Activated CD8-positive, alpha-beta T cell treated with anti-CD3 and anti-CD28 coated beads for 36 hours (primary cell): Measurements from ENCODE around the gene TAS2R14. TPM values are rescaled to one million over a fixed set of nuclear protein-coding genes. Genes with fewer than 3 reads are reported as not detected.

Source experiments
- ATAC-seq: fragments of 200-7000 bp; cut with Tn5 transposase; one replicate; pipeline ENCODE4 v1.10.0; 2021; ENCODE audit warnings: mild to moderate bottlenecking, moderate library complexity
- CTCF ChIA-PET: fragments of 350-600 bp; sonication (Branson Sonifier 250); formaldehyde crosslinking; loops from one replicate; lab custom pipeline; 2021; ENCODE audit warnings: antibody characterized with exemption; lab: Charles Lee
- POLR2A ChIA-PET: fragments of 350-600 bp; sonication (Branson Sonifier 250); formaldehyde crosslinking; loops from one replicate; lab custom pipeline; 2021; ENCODE audit warnings: antibody characterized with exemption; lab: Charles Lee
- DNase-seq: peaks from one replicate; pipeline ENCODE4 v3.0.0-alpha.2; 2020
- H3K27ac Mint-ChIP-seq: one replicate; pipeline ENCODE4 v1.8.0; 2021; ENCODE audit warnings: mild to moderate bottlenecking, mixed read lengths
- H3K27me3 Mint-ChIP-seq: one replicate; pipeline ENCODE4 v1.8.0; 2021; ENCODE audit warnings: mixed read lengths
- H3K36me3 Mint-ChIP-seq: one replicate; pipeline ENCODE4 v1.8.0; 2021; ENCODE audit warnings: low read depth, mixed read lengths
- H3K4me1 Mint-ChIP-seq: one replicate; pipeline ENCODE4 v1.8.0; 2021; ENCODE audit warnings: low read depth, mixed read lengths
- H3K4me3 Mint-ChIP-seq: one replicate; pipeline ENCODE4 v1.8.0; 2021; ENCODE audit warnings: mild to moderate bottlenecking, moderate library complexity, mixed read lengths
- H3K9me3 Mint-ChIP-seq: one replicate; pipeline ENCODE4 v1.8.0; 2021; ENCODE audit warnings: mixed read lengths
- CTCF ChIP-seq: fragments of 200-600 bp; IDR thresholded peaks from one replicate; pipeline ENCODE4 v1.8.0; 2022; ENCODE audit warnings: antibody characterized with exemption, mild to moderate bottlenecking
- intact Hi-C: fragments of 100-400 bp; cut with micrococcal nuclease; formaldehyde crosslinking; loops from one replicate; pipeline ENCODE4 v1.10.0; 2022
- total RNA-seq, 2 experiments: library from RNA; stranded (reverse); gene quantifications; one replicate each; pipeline ENCODE4 v1.2.3, GENCODE V29; 2021

Gene TAS2R14
- total RNA-seq, 2 experiments from 2014 or later, result 0.97 to 1.0 TPM

DNA sequence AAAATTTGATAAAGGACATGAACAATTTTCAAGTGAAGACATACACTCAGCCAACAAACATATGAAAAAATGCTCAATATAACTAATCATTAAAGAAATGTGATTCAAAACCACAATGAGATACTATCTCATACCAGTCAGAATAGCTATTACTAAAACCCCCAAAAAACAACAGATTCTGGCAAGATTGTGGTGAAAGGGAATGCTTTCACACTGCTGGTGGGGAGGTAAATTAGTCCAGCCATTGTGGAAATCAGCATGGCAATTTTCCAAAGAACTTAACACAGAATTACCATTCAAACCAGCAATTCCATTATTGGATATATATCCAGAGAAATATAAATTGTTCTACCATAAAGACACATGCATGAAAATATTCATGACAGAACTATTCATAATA lies 18.7 kb upstream of the TAS2R14 start:
- no peak for TF ChIP-seq CTCF
- Mint-ChIP-seq H3K36me3 (peaks cover 30% of the 10 kb centered on the region), H3K4me1 (peaks cover 38% of the 10 kb centered on the region), H3K27me3 (no peaks in the 10 kb centered on the region), H3K27ac (no peak overlapping the region), H3K4me3 (no peak overlapping the region), H3K9me3 (peaks cover 9% of the 10 kb centered on the region)
- intact Hi-C loops, result no loop called here
- no peak for DNase-seq
- POLR2A ChIA-PET, result no interaction called here
- CTCF ChIA-PET, result no interaction called here
- no peak for ATAC-seq

DNA sequence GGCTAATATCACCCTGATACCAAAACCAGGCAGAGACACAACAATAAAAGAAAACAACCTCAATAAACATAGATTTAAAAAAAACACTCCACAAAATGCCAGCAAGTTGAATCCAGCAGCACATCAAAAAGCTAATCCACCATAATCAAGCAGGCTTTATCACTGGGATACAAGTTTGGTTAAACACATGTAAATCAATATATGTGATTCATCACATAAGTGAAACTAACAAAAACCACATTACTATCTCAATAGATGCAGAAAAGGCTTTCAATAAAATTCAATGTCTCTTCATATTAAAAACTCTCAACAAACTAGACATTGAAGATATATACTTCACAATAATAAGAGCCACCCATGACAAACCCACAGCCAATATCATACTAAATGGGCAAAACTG lies 17.0 kb upstream of the TAS2R14 start:
- H3K4me3 Mint-ChIP-seq, result no peak overlapping the region
- no peak overlapping the region for H3K27ac Mint-ChIP-seq
- no peak for TF ChIP-seq CTCF
- H3K36me3 Mint-ChIP-seq, result peaks cover 32% of the 10 kb centered on the region
- ChIA-PET POLR2A (no interaction called here), CTCF (no interaction called here)
- intact Hi-C loops, result no loop called here
- H3K27me3 Mint-ChIP-seq, result no peaks in the 10 kb centered on the region
- no peak for DNase-seq
- no peak for ATAC-seq
- peaks cover 29% of the 10 kb centered on the region for H3K4me1 Mint-ChIP-seq
- peaks cover 9% of the 10 kb centered on the region for H3K9me3 Mint-ChIP-seq

DNA sequence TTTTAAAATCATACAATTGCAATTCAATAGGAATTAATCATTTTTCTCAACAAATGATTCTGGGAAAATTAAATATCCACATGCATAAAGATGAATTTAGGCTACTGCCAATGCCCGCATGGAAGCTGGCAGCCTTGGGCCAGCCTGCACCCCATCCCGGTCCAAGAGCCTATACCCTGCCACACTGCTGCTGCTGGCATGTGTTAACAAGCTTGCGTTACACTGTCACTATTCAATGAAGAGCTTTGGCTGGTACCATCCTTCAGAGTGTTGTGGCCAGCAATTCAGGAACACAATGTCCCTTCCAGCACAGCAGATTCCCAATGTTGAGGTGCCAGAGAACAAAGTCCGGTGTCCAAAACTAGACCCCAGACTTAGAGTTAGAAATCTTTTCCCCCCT lies 13.6 kb upstream of the TAS2R14 start:
- Mint-ChIP-seq H3K9me3 (peaks cover 15% of the 10 kb centered on the region), H3K27me3 (no peaks in the 10 kb centered on the region), H3K4me3 (no peak overlapping the region), H3K36me3 (peaks cover 43% of the 10 kb centered on the region), H3K27ac (no peak overlapping the region), H3K4me1 (peaks cover 16% of the 10 kb centered on the region)
- no peak for TF ChIP-seq CTCF
- intact Hi-C loops, result no loop called here
- DNase-seq (no peak), ATAC-seq (no peak)
- ChIA-PET CTCF (interaction anchor here (1.1 kb wide), 1 partner anchor 247 kb away, joined by 3 read pairs; no protein-coding TSS in a partner anchor), POLR2A (no interaction called here)

GRCh38 chr12:10943167-10943566 lies 4.1 kb upstream of the TAS2R14 start:
- Mint-ChIP-seq H3K4me1 (peaks cover 8% of the 10 kb centered on the region), H3K36me3 (peaks cover 5% of the 10 kb centered on the region), H3K27ac (no peak overlapping the region), H3K4me3 (no peak overlapping the region), H3K27me3 (no peaks in the 10 kb centered on the region), H3K9me3 (peaks cover 7% of the 10 kb centered on the region)
- no peak for DNase-seq
- no peak for ATAC-seq
- no peak for TF ChIP-seq CTCF
- POLR2A ChIA-PET, result no interaction called here
- CTCF ChIA-PET, result interaction anchor here (1.3 kb wide), 1 partner anchor 9 kb away, joined by 3 read pairs; no protein-coding TSS in a partner anchor
- intact Hi-C loops, result no loop called here

DNA sequence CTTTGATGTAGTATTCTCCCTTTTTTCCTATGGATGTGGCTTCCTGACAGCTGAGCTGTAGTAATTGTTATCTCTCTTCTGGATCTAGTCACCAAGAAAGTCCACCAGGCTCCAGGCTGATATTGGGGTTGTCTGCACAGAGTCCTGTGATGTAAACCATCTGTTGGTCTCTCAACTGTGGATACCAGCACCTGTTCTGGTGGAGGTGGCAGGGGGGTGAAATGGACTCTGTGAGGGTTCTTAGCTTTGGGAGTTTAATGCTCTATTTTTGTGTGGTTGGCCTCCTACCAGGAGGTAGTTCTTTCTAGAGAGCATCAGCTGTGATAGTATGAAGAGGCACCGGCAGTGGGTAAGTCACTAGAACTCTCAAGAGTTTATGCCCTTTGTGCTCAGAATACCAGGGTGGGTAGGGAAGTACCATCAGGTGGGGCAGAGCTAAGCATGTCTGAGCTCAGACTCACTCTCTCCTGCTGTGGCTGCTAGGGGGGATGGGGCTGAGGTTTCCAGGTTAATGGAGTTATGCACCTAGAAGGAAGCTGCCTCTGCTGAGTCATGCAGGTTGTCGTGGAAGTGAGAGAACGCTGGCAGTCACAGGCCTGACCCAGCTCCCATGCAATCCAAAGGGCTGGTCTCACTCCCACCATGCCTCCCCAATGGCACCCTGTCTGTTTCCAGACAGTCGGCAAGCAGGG lies 3.0 kb upstream of the TAS2R14 start:
- Mint-ChIP-seq H3K27ac (no peak overlapping the region), H3K27me3 (no peaks in the 10 kb centered on the region), H3K36me3 (peaks cover 4% of the 10 kb centered on the region), H3K9me3 (peaks cover 4% of the 10 kb centered on the region), H3K4me3 (no peak overlapping the region), H3K4me1 (peaks cover 8% of the 10 kb centered on the region)
- ATAC-seq, result no peak
- peak; percentile 9 for DNase-seq
- no peak for TF ChIP-seq CTCF
- CTCF ChIA-PET, result interaction anchor here (0.7 to 1.4 kb wide), 3 partner anchors 9 to 472 kb away, joined by 3 read pairs; no protein-coding TSS in a partner anchor
- POLR2A ChIA-PET, result no interaction called here
- intact Hi-C loops, result no loop called here
